GM21390 (cell line): Measurements from ENCODE around the gene SPOCK2.
"Not testable (repeated sequence)": the region's sequence is repeated elsewhere in the genome, so short reads cannot be mapped to it uniquely, and the experiment has no call there.

Source experiments
- ATAC-seq: cut with Tn5 transposase; IDR thresholded peaks from one replicate; pipeline ENCODE4 v1.9.1; 2021; ENCODE audit not compliant: unreplicated experiment

The SPOCK2 gene

DNA sequence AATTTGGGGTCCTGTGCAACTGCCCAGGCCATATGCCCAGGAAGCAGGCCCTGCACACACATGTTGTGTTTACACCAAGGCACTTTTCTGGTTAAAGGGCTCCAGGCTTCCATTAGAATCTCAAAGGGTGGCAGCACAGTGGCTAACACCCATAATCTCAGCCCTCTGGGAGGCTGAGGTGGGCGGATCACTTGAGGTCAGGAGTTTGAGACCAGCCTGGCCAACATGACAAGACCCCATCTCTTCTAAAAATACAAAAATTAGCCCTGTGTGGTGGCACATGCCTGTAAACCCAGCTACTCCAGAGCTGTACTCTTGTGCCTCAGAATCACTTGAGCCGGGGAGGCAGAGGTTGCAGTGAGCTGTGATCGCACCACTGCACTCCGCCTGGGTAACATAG lies 53.6 kb downstream of the SPOCK2 start:
- no peak for ATAC-seq

DNA sequence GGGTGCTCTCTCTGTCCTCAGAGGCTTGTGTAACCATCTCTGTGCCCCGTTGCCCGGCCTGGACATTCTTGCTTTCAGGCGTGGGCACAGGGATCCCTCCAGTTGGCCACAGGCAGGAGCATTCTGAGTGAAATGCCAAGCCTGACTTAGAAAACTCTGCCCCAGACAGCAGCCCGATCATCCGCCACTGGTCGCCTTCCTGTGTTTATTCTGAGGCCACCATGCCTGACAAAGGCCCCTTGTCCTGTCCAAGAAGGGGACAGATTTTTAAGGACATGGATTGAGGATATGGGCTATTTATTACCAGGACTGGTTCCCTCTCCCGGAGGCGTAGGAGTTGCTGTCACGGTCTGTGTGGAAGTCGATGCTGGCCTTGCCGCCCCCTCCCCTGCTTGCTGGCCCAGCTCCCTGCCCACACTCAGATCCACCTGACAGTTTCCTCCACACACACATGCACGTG lies 54.3 kb downstream of the SPOCK2 start:
- ATAC-seq = no peak

DNA sequence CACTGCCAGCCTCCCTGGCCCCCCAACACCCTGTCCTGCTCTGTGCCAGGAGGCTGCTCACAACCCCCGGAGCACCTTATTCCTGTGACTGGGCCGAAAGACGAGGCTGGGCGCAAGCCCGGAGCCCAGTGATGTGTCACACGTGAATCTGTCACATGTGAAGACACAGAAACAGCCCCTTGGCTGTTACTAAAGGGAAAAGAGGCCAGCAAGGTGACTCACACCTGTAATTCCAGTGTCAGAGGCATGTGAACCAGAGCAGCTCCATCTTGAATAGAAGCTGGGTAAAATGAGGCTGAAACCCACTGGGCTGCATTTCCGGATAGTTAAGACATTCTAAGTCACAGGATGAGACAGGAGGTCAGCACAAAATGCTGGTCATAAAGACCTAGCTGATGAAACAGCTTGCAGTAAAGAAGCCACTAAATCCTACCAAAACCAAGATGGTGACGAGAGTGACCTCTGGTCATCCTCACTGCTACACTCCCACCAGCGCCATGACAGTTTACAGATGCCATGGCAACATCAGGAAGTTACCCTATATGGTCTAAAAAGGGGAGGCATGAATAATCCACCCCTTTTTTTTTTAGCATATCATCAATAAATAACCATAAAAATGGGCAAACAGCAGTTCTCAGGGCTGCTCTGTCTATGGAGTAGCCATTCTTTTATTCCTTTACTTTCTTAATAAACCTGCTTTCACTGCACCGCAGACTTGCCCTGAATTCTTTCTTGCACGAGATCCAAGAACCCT lies 55.8 kb downstream of the SPOCK2 start:
- not testable (repeated sequence) for ATAC-seq

DNA sequence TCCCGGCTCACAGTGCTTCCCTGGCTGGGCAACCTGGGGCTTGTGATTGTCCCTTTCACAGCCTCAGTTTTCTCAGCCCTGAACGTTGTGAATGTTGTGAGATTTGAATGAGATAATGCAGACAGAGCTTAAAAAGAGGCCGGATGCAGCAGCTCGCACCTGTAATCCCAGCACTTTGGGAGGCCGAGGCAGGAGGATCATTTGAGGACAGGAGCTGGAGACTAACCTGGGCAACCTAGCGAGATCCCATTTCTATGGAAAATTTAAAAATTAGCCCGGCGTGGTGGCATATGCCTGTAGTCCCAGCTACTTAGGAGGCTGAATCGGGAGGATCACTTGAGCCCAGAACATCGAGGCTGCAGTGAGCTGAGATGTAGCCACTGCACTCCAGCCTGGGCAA lies 56.6 kb downstream of the SPOCK2 start:
- no peak for ATAC-seq

DNA sequence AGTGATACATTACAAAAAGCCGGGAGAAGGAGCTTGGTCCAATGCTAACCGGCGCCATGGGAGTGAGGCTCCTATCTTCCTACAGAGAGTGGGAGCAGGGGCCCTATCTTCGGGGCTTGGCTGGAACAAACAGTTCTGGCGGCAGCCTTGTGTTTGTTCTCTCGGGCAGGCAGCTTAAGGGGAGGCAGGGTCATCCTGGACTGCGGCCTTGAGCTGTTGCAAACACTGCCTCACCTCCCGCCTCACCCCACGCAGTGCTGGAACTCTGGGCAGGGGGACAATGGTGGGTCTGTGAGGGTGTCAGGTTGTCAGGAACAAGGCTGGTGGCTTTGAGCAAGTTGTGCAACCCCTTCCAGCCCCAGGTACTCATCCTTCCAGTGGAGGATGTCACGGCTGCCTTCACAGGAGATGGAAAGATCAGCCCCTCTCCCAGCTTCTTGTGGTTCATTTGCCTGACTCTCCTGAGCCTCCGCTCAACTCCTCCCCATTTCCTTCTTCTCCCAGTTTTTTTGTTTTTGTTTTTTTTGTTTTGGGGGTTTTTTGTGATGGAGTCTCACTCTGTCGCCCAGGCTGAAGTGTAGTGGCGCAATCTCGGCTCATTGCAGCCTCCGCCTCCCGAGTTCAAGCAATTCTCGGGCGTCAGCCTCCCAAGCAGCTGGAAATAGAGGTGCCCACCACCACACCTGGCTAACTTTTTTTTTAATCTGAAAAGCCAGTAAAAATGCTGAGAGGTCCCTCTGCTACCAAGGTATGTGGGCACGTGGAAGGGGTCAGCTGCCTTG lies 57.4 kb downstream of the SPOCK2 start:
- ATAC-seq = no peak

DNA sequence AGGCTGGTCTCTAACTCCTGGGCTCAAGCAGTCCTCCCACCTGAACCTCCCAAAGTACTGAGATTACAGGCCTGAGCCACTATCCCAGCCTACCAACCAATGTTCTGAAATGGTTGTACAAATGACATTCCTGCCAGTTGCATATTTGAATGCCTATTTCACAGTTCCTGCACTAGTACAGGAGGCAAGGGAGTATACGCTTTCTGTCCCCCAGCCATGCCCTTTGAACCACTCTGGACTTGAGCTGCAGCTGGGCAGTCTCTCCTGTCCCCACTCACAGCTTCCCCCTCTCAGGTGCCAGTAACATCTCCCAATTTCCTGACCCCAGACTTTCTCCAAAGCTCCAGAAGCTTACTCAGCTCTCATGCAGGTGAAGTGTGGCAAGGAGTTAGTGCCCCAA lies 58.9 kb downstream of the SPOCK2 start:
- no peak for ATAC-seq

DNA sequence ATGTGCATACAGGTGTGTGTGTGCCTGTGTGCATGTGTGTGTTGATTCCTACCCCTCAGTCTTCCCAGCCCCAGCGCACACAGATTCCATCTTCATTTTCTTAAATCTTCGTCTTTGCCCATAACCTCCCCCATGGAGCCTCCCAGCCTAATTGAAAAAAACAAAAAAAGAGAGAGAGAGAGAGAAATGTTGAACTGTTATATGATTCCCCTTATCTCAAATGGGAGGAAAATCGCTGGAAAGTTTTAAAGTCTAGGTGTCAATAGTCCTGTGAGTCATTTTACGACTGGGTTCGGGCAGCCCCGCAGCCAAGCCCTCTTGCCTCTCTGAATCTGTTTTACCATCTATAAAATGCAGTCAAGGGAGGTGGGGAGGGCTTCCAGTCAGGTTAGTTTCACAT lies 60.9 kb downstream of the SPOCK2 start:
- no peak for ATAC-seq

DNA sequence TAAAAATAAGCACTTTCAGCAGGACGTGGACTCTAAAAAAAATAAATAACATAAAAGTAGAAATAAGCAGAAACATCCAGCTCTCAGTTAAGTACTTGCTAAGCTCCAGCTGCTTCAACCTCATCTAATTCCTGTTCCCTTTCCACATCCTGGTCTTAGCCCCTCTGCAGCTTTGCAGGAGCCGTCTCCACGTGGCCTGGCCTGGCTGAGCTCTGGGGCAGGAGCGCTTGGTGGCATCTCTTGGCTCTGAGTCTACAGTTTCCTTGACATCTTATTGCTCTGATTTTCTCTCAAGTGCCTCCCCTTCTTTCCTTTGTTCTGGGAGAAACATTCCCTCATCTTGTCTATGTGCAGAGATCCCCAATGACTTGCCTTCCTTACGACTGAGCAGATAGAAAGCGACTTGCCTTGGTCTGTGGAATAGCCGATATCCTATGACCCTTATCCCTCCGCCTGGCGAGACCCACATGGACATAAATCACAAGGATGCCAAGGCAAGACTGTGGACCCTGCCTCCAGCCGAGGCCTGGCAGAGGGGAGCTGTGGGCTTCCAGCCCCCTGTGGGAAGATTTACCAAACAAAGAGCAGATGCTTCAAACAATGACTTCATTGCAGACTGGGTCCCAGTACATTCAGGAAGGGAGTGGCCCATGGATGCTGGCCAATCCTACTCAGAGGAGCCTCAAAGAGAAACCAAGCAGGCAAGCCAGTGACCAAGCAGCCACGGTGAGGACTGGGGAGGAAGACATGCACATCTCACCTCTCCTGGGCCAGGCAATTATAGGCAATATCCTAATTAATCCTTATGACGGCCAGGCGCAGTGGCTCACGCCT lies 61.9 kb downstream of the SPOCK2 start:
- no peak for ATAC-seq

DNA sequence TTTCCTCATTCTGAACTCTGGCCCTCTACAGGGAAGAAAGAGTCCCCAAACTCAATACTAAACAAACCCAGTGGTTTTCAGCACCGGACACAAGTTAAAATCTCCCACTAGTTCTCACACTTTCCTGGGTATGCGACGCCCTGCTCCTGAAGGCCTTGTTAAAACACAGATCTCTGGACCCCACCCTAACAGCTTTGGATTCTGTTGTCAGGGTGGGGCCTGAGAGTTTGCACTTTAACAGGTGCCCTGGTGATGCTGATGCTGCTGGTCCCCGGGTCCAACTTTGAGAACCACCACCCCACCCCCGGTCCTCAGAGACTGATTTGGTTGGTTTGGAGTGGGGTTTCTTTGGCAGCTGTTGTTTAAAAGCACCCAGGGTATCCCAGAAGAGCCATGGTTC lies 62.5 kb downstream of the SPOCK2 start:
- no peak for ATAC-seq

DNA sequence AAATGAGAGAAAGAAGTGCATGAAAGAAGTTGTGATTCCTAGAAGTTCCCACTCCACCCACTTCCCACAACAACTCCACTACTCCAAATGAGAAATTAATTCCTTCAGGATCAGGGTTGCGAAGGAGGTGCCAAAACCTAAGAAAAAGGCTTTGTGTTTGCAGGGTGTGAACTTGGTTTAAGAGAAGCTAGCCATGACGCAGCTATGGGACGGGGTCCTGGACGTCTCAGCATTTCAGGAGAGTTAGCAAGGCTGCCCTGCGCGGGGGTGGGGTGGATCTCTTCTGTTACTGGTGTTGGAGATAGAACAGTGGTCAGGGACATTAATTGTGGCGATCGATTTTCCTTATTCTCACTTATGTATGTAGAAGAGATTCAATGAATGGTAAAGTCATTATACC lies 63.0 kb downstream of the SPOCK2 start:
- ATAC-seq = no peak

DNA sequence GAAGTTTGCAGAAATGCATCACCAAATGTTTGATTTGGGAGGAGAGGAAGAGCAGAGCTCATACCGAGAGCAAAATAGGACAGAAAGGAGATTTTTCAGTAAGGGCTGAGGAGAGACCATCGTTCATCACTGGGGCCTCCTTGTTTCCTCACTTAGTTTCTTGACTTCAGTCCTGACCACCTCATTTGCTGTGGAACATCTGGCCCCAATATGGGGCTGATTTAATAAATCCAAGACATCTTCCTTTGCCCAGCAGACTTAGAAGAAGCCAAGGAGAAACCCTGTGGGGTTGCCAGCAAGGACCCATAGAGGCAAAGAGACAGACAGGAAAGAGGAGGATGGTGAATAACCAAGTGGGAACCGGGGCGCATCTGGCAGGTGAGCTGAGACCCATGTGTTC lies 63.8 kb downstream of the SPOCK2 start:
- no peak for ATAC-seq

DNA sequence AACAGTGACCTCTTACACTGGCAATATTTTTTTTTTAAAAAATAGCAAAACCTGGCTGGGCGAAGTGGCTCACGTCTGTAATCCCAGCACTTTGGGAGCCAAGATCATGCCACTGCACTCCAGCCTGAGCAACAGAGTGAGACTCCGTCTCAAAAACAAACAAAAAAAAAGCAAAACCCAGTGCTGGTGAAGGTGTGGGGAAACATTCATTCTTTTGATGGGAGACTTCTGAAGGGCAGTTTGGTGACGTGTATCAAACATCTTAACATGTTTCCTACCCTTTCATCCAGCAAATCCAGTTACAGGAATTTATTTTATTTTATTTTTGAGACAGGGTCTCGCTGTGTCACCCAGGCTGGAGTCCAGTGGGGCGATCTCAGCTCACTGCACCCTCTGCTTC lies 66.1 kb downstream of the SPOCK2 start:
- ATAC-seq = no peak

DNA sequence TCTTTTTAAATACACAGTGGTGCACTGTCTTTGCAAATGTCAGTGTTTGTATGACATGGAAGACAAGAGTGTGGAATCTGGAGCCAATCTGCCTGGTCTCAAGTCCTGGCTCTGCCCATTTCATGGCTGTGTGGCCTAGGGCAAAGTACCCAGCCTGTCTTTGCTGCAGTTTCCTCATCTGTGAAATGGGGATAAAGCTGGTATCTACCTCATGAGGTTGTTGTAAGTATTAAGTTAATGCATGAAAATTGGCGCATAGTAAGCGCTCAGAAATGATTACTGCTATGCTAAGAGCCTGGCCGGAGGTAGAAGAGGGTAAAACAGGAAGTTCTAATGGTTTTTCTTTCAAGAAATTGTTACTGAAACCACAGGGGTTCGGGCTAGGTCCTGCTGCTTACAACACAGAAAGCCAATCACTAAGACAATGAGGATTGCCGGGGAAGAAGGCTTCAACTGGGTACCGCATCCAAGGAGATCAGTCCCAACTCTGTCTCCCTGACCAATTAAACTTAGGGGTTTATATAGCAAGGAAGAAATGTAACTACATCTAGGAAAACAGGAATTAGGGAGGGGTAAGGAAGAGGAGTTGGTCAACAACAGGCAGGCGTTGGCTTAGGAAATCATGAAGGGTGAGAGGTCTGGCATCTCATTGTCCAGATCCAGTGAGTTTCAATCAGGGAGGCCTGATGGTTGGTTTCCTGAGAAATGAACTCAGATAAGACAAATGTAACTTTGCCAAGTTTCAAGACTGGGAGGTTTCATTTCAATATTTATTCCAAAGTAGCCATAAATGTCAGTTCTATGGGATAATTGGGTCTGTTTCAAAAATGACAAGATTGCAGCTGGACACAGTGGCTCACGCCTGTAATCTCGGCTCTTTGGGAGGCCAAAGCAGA lies 67.2 kb downstream of the SPOCK2 start:
- ATAC-seq = no peak

DNA sequence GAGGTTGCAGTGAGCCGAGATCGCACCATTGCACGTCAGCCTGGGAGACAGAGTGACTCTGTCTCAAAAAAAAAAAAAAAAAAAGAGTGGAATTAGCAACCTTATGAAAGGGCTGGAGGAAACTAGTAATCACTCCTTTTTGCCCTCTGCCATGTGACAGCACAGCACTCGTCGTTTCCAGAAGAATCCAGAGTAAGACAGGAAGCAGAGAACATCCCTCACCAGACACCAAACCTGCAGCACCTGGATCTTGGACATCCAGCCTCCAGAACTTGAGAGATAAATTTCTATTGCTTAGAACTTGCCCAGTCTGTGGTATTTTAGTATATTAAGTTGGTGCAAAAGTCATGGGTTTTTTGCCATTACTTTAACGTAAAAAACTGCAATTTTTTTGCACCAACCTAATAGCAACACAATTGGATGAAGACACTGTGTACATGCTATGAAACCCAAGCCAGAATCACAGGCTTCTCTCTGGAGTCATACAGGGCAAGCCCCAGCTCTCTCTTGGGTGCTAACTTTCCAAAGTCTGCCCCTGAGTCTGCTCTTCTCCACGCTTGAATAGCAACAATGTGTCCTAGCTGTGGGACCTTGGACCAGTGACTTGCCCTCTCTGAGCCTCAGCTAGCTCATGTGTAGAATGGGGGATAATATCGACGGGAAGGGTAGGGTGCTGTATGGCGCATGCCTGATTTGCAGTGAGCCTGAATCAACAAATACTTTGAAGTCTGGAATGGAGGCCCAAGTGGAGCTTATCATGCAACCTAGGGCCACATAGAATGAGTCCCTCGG lies 69.1 kb downstream of the SPOCK2 start:
- ATAC-seq = no peak

DNA sequence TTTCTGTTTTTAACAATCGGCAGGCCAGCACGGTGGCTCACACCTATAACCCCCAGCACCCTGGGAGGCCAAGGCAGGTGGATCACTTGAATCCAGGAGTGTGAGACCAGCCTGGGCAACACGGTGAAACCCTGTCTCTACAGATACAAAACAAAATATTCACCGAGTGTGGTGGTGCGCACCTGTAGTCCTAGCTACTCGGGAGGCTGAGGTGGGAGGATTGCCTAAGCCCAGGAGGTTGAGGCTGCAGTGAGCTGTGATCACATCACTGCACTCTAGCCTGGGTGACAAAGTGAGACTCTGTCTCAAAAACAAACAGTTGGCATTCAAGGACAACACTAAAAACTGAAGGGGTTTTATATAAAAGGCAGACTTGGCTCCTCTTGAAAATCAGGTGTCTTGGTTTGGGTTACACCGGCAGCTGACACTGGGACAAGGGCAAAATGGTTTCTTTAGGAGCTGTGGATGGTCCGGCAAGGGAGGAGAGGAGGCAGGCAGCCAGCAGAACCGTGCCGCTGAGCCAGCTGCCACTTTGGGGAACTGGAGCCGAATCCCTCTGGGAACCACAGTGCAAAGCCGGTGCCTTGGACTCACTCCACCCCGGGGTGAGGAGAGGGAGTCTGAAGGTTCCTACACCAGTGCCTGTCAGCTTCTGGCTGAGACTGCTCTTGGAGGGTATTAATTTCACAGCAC lies 71.6 kb downstream of the SPOCK2 start:
- ATAC-seq = no peak

DNA sequence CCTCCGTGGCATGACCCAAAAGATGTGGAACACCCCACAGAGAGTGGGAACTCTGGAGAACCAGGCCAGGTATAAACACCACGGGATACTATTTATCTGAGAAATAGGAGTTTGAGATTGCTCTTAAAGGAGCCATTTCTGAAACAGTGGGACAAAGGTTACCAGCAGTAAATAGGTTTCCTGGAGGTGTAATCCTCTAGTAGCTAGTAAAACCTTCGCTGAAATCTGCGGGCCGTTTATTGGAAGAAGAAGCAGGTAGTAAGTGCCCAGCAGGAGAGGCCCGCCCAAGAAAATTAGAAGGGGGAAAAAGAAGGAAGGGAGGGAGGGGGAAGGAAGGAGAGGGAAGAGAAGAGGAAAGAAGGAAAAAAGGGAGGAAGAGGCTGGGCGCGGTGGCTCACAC lies 72.5 kb downstream of the SPOCK2 start:
- ATAC-seq = no peak

DNA sequence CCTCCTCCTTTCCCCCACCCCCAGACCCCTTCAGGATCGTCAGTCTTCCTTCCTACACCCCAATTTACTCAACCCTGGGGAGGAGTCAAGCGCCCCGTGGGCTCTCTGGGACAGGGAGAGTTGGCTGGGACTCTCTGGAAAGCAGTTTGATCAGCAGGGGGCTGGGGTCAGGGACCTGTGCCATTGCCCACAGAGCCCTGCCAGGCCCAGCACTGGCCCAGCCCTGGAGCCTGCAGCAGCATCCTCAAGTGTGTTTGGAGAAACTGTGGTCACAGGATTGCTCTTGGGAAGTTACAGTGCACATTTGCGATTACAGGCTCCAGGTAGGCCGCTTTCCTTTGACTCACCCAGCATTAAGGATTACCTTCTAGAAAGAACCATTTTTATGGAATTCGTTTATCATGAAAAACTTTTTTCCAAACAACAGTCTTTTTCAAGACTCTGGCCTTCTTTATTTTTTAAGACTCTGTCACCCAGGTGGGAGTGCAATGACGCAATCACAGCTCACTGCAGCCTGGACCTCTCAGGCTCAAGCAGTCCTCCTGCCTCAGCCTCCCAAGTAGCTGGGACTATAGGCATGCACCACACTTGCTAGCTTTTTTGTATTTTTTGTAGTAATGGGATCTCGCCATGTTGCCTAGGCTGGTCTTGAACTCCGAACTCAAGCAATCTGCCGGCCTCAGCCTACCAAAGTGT lies 73.4 kb downstream of the SPOCK2 start:
- no peak for ATAC-seq

DNA sequence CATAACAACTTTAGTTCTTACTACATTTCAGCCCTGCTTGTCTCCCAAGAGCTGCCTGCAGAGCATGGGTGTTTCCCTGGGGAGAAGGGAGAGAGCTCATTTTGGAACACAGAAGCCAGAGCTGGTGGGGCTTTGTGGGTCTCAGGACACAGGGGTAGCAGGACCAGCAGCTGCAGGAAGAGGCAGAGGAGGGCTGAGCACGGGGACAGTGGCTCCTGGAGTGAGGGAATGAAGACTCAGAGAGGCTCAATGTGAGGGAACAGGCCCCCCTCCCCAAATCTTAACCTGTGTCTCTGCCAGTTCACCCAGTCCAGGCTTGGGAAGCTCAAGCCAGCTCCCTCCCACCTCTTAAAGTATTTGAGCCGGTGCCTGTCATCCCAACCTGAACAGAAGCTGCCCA lies 74.2 kb downstream of the SPOCK2 start:
- no peak for ATAC-seq
